Mesodermal cell (in vitro differentiated cells): ENCODE data around the gene DHRS12.
A peak's percentile ranks its signal among the peaks of the same experiment; 100 is the strongest.

Experiments
- H3K27ac ChIP-seq: 2 replicates; pipeline ENCODE4 v1.7.0; 2013; ENCODE audit warnings: mild to moderate bottlenecking, low read depth, low read length, moderate library complexity; ENCODE audit not compliant: severe bottlenecking
- H3K36me3 ChIP-seq: 2 replicates; pipeline ENCODE4 v1.7.1; 2013; ENCODE audit warnings: mild to moderate bottlenecking, low read length, moderate library complexity; ENCODE audit not compliant: control insufficient read depth, insufficient read depth
- H3K4me1 ChIP-seq: one replicate; pipeline ENCODE4 v1.7.1; 2013; ENCODE audit warnings: mild to moderate bottlenecking, low read length; ENCODE audit not compliant: insufficient read depth, control insufficient read depth, poor library complexity, severe bottlenecking
- H3K4me3 ChIP-seq: 2 replicates; pipeline ENCODE4 v1.7.0; 2013; ENCODE audit warnings: low read length, control low read depth, mild to moderate bottlenecking; ENCODE audit not compliant: insufficient read depth, poor library complexity, severe bottlenecking; ENCODE audit errors: extremely low read depth
- H3K9me3 ChIP-seq: 2 replicates; pipeline ENCODE4 v1.7.1; 2013; ENCODE audit warnings: mild to moderate bottlenecking, low read length, moderate library complexity; ENCODE audit not compliant: control insufficient read depth
- WGBS, 2 experiments: methylation state at CpG; one replicate each; pipeline ENCODE4 v1.1.5; 2013; ENCODE audit warnings: missing lambda C conversion rate in 2 of 2; ENCODE audit not compliant: insufficient coverage in 2 of 2; 5-methylcytosine and 5-hydroxymethylcytosine counted together

The DHRS12 gene

GRCh38 chr13:51770160-51770559 is 33.8 kb downstream of the DHRS12 start:
- no peak overlapping the region for H3K4me3 ChIP-seq
- peaks cover 14% of the 10 kb centered on the region for H3K4me1 ChIP-seq
- 88 to 90% methylated on average over 5 to 6 of the region's 6 CpGs for WGBS, 2 experiments
- H3K36me3 ChIP-seq: peaks cover 28% of the 10 kb centered on the region
- H3K27ac ChIP-seq: no peak overlapping the region
- H3K9me3 ChIP-seq: no peaks in the 10 kb centered on the region

- Histone ChIP-seq H3K27ac (no peak overlapping the region), H3K4me1 (peaks cover 20% of the 10 kb centered on the region), H3K9me3 (no peaks in the 10 kb centered on the region), H3K36me3 (peaks cover 29% of the 10 kb centered on the region), H3K4me3 (no peak overlapping the region)
- WGBS, 2 experiments: 83 to 92% methylated on average over 8 to 9 of the region's 11 CpGs
Observed at GRCh38 chr13:51769455-51770127, 34.4 kb downstream of the DHRS12 start.

DNA sequence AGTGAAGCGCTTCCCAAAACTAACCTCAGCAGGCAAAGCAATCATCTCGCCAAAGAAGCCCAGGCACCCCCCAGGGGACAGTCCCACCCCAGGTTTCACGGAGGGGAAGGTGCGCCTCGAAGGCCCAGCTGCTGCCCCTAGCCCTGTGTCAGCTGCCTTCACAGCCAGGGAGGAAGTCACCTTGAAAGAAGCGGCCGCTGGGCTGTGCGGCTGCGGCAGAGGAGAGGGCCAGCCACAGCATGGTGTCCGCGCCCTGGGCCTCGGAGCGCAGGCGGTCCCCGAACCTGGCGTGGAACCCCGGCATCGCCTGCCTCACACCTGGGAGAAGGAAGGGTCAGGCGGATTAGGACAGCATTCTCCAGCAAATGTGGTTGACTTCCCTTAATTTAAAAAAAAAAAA is 35.0 kb downstream of the DHRS12 start:
- peaks cover 26% of the 10 kb centered on the region for H3K4me1 ChIP-seq
- H3K27ac ChIP-seq: no peak overlapping the region
- WGBS, 2 experiments: 95% methylated on average over 10 to 18 of the region's 19 CpGs
- no peak overlapping the region for H3K4me3 ChIP-seq
- H3K36me3 ChIP-seq: peaks cover 29% of the 10 kb centered on the region
- H3K9me3 ChIP-seq: no peaks in the 10 kb centered on the region

DNA sequence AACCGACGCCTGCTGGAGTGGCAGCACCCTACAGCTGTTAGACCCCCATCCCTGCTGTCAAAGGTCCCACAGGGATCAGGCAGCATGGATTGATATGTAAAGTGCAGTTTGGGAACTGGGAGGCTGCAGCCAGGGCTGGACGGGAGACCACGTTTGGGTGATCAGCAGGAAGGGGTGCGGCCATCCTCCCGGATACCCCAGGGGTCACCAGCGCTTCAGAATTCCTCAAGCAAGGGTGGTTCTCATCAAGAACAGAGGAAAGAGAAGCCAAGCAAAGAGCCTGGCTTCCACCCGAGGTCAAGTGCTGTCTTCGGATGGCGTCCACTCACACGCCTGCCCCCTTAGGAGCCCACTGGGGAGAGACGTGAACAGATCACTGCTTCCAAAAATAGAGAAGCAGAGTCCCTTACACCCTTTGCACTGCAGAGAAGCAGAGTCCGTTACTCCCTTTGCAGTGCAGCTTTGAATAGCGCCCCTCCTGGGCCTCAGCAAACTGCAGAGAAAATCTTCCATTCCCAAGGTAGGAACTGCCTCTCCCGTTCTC is 35.5 kb downstream of the DHRS12 start:
- peaks cover 27% of the 10 kb centered on the region for H3K4me1 ChIP-seq
- H3K9me3 ChIP-seq: no peaks in the 10 kb centered on the region
- WGBS, 2 experiments: 83 to 87% methylated on average over 13 to 15 of the region's 15 CpGs
- no peak overlapping the region for H3K4me3 ChIP-seq
- peaks cover 29% of the 10 kb centered on the region for H3K36me3 ChIP-seq
- no peak overlapping the region for H3K27ac ChIP-seq

DNA sequence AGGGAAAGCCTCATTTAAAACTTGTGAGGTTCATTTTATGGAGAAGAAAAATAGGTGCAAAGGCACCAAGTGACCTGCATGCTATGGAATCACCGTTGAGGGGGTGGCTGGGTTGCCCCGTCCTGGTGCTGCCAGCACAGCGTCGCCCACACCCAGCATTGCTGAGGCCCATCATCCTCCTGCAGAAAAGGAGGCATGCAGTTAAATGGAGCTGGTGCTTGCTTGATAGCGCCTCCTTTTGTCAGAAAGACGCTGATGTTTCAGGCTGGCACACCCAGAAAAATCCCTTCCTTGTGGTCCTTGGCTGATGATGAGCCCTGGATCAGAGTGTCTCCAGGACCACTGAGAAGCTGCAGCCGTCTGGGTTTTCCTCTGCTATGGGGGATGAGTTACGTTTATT is 36.9 kb downstream of the DHRS12 start:
- Histone ChIP-seq H3K27ac (no peak overlapping the region), H3K4me3 (no peak overlapping the region), H3K9me3 (no peaks in the 10 kb centered on the region), H3K4me1 (peaks cover 27% of the 10 kb centered on the region), H3K36me3 (peaks cover 38% of the 10 kb centered on the region)
- 90 to 93% methylated on average over 6 to 7 of the region's 8 CpGs for WGBS, 2 experiments

DNA sequence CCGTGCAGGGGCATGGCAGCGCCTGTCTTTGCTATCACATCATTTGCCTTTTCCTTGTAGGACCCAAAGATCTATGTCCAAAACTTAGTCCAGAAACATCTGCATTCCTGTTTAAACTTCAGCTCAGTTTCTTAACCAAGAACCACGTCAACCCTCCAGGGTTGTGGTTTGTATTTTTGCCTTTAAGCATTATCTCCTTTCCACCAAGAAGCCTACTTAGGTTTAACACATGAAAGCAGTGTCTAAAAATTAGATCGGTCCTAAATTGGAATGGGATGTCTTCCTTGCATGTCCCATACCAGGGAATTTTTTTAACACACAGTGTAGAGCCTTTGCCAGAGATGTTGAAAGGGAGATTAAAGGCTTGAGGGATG is 38.8 kb downstream of the DHRS12 start:
- peaks cover 27% of the 10 kb centered on the region for H3K4me1 ChIP-seq
- WGBS, 2 experiments: 91 to 100% methylated on average over 2 of the region's 4 CpGs
- no peak overlapping the region for H3K4me3 ChIP-seq
- H3K27ac ChIP-seq: no peak overlapping the region
- peaks cover 47% of the 10 kb centered on the region for H3K36me3 ChIP-seq
- no peaks in the 10 kb centered on the region for H3K9me3 ChIP-seq

- peaks cover 53% of the 10 kb centered on the region for H3K36me3 ChIP-seq
- no peak overlapping the region for H3K4me3 ChIP-seq
- 90 to 92% methylated on average over 6 to 11 of the region's 12 CpGs for WGBS, 2 experiments
- H3K9me3 ChIP-seq: no peaks in the 10 kb centered on the region
- peaks cover 27% of the 10 kb centered on the region for H3K4me1 ChIP-seq
- H3K27ac ChIP-seq: peak overlapping the region; percentile 52
Observed at GRCh38 chr13:51764184-51765141, 39.5 kb downstream of the DHRS12 start.

DNA sequence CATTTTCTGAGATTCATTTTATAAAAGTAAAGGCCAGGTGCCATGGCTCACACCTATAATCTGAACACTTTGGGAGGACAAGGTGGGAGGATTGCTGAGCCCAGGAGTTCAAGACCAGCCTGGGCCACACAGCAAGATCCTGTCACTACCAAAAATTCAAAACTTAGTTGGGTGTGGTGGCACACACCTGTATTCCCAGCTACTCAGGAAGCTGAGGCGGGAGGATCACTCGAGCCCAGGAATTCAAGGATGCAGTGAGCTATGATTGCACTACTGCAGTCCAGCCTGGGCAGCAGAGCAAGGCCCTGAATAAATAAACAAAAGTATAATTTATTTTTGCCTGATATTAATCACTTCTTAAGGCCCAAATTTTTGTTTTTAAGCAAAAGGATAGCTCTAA is 40.5 kb downstream of the DHRS12 start:
- Histone ChIP-seq H3K9me3 (no peaks in the 10 kb centered on the region), H3K27ac (no peak overlapping the region), H3K4me3 (no peak overlapping the region), H3K4me1 (peaks cover 23% of the 10 kb centered on the region), H3K36me3 (peaks cover 59% of the 10 kb centered on the region)
- WGBS, 2 experiments: 100% methylated on average over 2 of the region's 2 CpGs; no CpG with 5 or more reads in 1 of the 2 experiments

DNA sequence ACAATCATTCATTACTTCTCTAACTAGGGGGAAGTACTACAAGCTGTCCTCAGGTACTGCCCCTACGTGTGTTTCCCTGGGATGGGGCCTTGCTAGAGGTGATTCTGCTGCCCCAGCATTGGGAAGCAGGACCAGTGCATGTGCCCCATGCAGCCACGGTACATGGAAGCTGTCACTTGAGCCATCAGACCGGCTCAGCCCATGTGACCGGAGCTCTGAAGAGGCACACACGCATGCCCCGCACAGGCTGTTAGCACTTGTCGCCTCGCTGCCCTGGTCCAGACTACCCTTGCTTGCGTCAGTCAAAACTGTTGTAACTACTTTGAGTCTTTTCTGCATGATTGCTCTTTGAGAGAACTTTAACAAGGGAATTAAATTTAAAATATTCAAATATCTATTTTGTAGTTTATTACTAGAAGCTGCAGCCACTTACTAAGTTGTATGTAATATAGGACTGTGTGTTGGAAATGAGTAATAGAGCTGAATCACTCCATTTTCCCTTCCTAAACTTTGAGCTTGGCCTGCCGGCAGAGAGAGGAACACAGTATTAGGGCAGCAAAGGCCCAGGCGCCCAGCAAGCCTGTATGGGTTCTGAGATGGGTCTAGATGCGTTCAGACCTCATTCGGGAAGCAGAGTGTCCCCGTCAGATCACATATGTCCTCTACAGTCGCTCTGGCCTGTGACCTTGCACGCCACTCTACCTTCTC is 42.2 kb downstream of the DHRS12 start:
- no peak overlapping the region for H3K4me3 ChIP-seq
- H3K27ac ChIP-seq: no peak overlapping the region
- 94 to 97% methylated on average over 10 to 15 of the region's 16 CpGs for WGBS, 2 experiments
- H3K9me3 ChIP-seq: no peaks in the 10 kb centered on the region
- H3K4me1 ChIP-seq: peaks cover 25% of the 10 kb centered on the region
- peaks cover 63% of the 10 kb centered on the region for H3K36me3 ChIP-seq

GRCh38 chr13:51760592-51760991 is 43.4 kb downstream of the DHRS12 start:
- no peak overlapping the region for H3K27ac ChIP-seq
- WGBS, 2 experiments: 96% methylated on average over 10 to 12 of the region's 12 CpGs
- H3K36me3 ChIP-seq: peaks cover 60% of the 10 kb centered on the region
- no peaks in the 10 kb centered on the region for H3K9me3 ChIP-seq
- H3K4me3 ChIP-seq: no peak overlapping the region
- H3K4me1 ChIP-seq: peaks cover 25% of the 10 kb centered on the region
